DND-41 (cell line): ENCODE measurements around the gene OAS2.

Experiments used
- ATAC-seq: fragments of 200-7000 bp; cut with Tn5 transposase; 3 replicates; pipeline ENCODE4 v1.9.1; 2021; ENCODE audit warnings: low read depth; ENCODE audit not compliant: insufficient read depth
- DNase-seq: peaks from one replicate; pipeline ENCODE4 v3.0.0-alpha.2; 2020
- H2AFZ ChIP-seq: 2 replicates; pipeline ENCODE4 v1.6.0; 2012; ENCODE audit warnings: low read depth, low read length
- H3K27ac ChIP-seq: 2 replicates; pipeline ENCODE4 v1.5.1; 2012; ENCODE audit warnings: low read length, inconsistent platforms
- H3K27me3 ChIP-seq: fragments of 200-600 bp; sonication (generic); 2 replicates; pipeline ENCODE4 v1.6.0; 2012; ENCODE audit warnings: low read length, mild to moderate bottlenecking, inconsistent platforms; ENCODE audit not compliant: insufficient read depth, poor library complexity
- H3K36me3 ChIP-seq: 2 replicates; pipeline ENCODE4 v1.5.1; 2012; ENCODE audit warnings: low read length, inconsistent platforms; ENCODE audit not compliant: insufficient read depth
- H3K4me1 ChIP-seq: 2 replicates; pipeline ENCODE4 v1.5.1; 2012; ENCODE audit warnings: mild to moderate bottlenecking, low read length; ENCODE audit not compliant: insufficient read depth
- H3K4me2 ChIP-seq: 2 replicates; pipeline ENCODE4 v1.6.0; 2012; ENCODE audit warnings: mild to moderate bottlenecking, moderate library complexity, low read length, inconsistent platforms; ENCODE audit not compliant: insufficient read depth
- H3K4me3 ChIP-seq, 2 experiments: fragments of 200-600 bp in 1 of 2; shearing (Covaris generic) in 1 of 2; 2 replicates each; pipeline ENCODE4 v1.5.1; 2012 to 2016; ENCODE audit warnings: inconsistent platforms in 2 of 2, low read length in 2 of 2, mild to moderate bottlenecking in 2 of 2, low read depth in 1 of 2, moderate library complexity in 1 of 2
- H3K79me2 ChIP-seq: 2 replicates; pipeline ENCODE4 v1.6.0; 2012; ENCODE audit warnings: low read length, inconsistent platforms; ENCODE audit not compliant: insufficient read depth
- H3K9ac ChIP-seq: 2 replicates; pipeline ENCODE4 v1.6.0; 2012; ENCODE audit warnings: low read depth, mild to moderate bottlenecking, inconsistent platforms, low read length, moderate library complexity
- H3K9me3 ChIP-seq: 2 replicates; pipeline ENCODE4 v1.5.1; 2012; ENCODE audit warnings: low read length, moderate library complexity, mild to moderate bottlenecking, inconsistent platforms; ENCODE audit not compliant: insufficient read depth, severe bottlenecking
- H4K20me1 ChIP-seq: 2 replicates; pipeline ENCODE4 v1.6.0; 2012; ENCODE audit warnings: low read length; ENCODE audit not compliant: insufficient read depth
- EZH2 ChIP-seq: IDR thresholded peaks from 3 replicates; pipeline ENCODE4 v1.6.1; 2012; ENCODE audit warnings: borderline replicate concordance, low read depth, mild to moderate bottlenecking, moderate library complexity, low read length, inconsistent platforms; ENCODE audit not compliant: severe bottlenecking
- TF ChIP-seq, protein P1 (sequence below): IDR thresholded peaks from 2 replicates; pipeline ENCODE4 v1.5.1; 2012; ENCODE audit warnings: borderline replicate concordance, low read length, moderate library complexity, mild to moderate bottlenecking; ENCODE audit not compliant: poor library complexity, severe bottlenecking; ENCODE audit errors: extremely low read depth

OAS2 gene

DNA sequence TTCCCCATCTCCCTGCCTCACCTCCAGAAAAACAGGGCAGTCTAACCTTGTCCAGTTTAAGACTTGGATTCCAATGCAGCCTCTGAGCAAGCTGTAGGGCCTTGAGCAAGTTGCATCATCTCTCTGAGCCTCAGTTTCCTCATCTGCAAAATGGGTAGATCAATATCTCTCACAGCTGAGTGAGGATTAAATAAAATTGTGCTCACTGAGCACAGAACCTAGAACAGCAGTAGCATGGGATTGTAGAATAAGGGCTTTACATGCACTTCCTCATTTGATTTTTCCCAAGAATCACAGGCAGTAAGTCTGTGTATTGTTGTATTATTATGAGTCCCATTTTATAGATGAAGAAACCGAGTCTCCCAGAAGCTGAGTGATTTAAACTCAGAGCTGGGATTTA is 80.2 kb downstream of the OAS2 start:
- Histone ChIP-seq H3K36me3 (peaks cover 62% of the 10 kb centered on the region), H2AFZ (no peak overlapping the region), H3K4me3 (peak overlapping the region; percentile 74 to 84), H4K20me1 (peaks cover 53% of the 10 kb centered on the region), H3K4me2 (peak overlapping the region; percentile 82), H3K79me2 (peaks cover 100% of the 10 kb centered on the region), H3K9me3 (no peaks in the 10 kb centered on the region), H3K4me1 (peaks cover 86% of the 10 kb centered on the region), H3K9ac (peak overlapping the region; percentile 86), H3K27me3 (no peaks in the 10 kb centered on the region), H3K27ac (peak overlapping the region; percentile 93)
- ATAC-seq (no peak), DNase-seq (no peak)
- TF ChIP-seq EZH2 = no peak
- TF ChIP-seq, protein P1, sequence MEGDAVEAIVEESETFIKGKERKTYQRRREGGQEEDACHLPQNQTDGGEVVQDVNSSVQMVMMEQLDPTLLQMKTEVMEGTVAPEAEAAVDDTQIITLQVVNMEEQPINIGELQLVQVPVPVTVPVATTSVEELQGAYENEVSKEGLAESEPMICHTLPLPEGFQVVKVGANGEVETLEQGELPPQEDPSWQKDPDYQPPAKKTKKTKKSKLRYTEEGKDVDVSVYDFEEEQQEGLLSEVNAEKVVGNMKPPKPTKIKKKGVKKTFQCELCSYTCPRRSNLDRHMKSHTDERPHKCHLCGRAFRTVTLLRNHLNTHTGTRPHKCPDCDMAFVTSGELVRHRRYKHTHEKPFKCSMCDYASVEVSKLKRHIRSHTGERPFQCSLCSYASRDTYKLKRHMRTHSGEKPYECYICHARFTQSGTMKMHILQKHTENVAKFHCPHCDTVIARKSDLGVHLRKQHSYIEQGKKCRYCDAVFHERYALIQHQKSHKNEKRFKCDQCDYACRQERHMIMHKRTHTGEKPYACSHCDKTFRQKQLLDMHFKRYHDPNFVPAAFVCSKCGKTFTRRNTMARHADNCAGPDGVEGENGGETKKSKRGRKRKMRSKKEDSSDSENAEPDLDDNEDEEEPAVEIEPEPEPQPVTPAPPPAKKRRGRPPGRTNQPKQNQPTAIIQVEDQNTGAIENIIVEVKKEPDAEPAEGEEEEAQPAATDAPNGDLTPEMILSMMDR = no peak

DNA sequence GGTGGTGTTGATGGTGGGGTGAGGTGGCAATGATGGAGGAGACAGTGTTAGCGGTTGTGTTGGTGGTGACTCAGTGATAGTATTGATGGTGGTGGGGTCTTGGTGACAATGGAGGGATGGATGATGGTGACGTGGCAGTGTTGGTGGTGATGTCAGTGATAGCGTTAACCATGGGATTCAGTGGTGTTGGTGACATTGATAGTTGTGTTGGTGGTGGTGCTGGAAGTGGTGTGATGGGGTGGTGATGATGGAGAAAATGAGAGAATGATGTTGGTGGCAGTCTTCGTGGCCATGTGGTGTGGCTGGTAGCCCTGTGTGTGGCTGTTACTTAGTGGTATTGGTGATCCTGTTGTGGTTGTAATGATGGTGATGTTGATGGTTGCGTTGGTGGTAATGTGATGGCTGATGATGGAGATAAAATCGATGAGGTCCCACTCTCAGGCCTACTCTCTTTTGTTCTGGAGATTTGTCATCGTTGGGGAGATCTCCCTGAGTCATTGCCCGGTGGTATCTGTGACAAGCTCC is 80.8 kb downstream of the OAS2 start:
- Histone ChIP-seq H3K36me3 (peaks cover 68% of the 10 kb centered on the region), H3K9ac (peak overlapping the region; percentile 86), H2AFZ (no peak overlapping the region), H3K27ac (peak overlapping the region; percentile 93), H3K79me2 (peaks cover 100% of the 10 kb centered on the region), H3K4me1 (peaks cover 87% of the 10 kb centered on the region), H3K27me3 (no peaks in the 10 kb centered on the region), H4K20me1 (peaks cover 59% of the 10 kb centered on the region), H3K4me2 (peak overlapping the region; percentile 82), H3K9me3 (no peaks in the 10 kb centered on the region), H3K4me3 (peak overlapping the region; percentile 74 to 84)
- TF ChIP-seq EZH2 = no peak
- ATAC-seq (peak; percentile 19), DNase-seq (peak; percentile 68)

DNA sequence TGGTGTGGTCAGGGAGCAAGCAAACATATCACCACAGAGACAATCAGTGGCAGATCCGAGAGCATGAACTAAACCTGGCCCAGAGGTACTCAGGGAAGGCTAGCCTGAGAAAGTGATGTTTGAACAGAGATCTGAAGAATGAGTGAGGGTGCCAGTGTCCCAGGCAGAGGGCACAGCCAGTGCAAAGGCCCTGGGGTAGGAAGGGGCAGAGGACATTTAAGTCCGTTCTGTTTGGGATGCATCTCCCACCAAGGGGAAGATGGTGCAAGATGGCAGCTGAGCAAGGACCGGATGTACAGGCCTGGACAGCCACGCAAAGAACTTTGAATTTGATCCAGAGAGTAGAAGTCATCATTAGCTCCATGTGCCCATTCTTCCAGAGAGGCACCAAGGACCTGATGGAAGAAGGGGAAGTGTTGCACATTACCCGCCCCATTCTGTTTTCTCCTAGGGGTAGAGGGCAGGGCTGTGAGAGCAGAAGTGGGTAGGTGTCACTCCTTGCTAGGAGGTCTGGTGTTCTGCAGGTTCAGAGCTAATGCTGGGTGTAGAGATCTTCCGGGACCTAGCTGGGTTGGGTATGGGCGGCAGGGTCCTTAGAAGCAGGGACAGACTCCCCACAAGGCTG is 82.1 kb downstream of the OAS2 start:
- no peak for TF ChIP-seq EZH2
- TF ChIP-seq, protein P1 = no peak
- H3K79me2 ChIP-seq = peaks cover 100% of the 10 kb centered on the region
- peak overlapping the region; percentile 86 for H3K9ac ChIP-seq
- peaks cover 81% of the 10 kb centered on the region for H3K36me3 ChIP-seq
- peak overlapping the region; percentile 82 for H3K4me2 ChIP-seq
- DNase-seq = peak; percentile 46
- H3K27ac ChIP-seq = peak overlapping the region; percentile 93
- ATAC-seq = no peak
- H3K4me1 ChIP-seq = peaks cover 87% of the 10 kb centered on the region
- H2AFZ ChIP-seq = no peak overlapping the region
- H3K27me3 ChIP-seq = no peaks in the 10 kb centered on the region
- H3K4me3 ChIP-seq = peak overlapping the region; percentile 74 to 84; a peak in 3 of 4 replicates
- peaks cover 72% of the 10 kb centered on the region for H4K20me1 ChIP-seq
- no peaks in the 10 kb centered on the region for H3K9me3 ChIP-seq

DNA sequence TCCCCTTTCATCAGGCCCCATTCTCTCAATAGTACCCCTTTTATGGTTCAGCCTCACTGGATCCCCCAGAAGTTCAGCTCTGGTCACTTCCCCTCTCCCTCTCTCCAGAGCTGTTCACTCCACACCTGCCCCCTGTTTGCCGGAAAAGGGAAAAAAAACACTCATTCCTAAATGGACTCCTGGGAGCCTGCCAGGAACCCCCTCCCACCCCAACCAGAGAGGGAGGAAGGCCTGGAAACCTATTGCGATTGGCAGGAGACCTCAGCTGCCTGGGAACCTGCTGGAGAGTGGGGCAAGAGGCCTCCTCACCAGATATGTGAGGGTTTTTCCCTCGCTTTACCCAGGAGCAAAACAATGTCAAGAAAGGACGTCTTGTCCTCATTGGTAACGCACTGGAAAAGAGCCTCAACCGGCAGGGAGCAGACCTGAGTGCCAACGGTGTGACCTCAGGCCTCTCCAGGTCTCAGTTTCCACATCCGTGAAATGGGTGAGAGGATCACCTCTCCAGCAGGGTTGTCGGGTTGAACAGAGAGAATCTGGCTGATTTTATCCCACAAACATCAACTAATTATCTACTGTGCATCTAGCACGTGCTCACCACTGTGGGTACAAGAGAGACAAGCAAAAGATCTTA is 82.9 kb downstream of the OAS2 start:
- Histone ChIP-seq H3K4me1 (peaks cover 86% of the 10 kb centered on the region), H3K4me3 (peak overlapping the region; percentile 74 to 84; a peak in 3 of 4 replicates), H3K27ac (peak overlapping the region; percentile 93), H3K4me2 (peak overlapping the region; percentile 82), H3K36me3 (peaks cover 89% of the 10 kb centered on the region), H3K79me2 (peaks cover 100% of the 10 kb centered on the region), H2AFZ (no peak overlapping the region), H3K9ac (peak overlapping the region; percentile 86), H3K27me3 (no peaks in the 10 kb centered on the region), H3K9me3 (no peaks in the 10 kb centered on the region), H4K20me1 (peaks cover 78% of the 10 kb centered on the region)
- ATAC-seq = no peak
- peak; percentile 62 for DNase-seq
- TF ChIP-seq EZH2 = no peak
- TF ChIP-seq, protein P1 = peak; percentile 6
